Gastrocnemius medialis (tissue), 4 donors: ENCODE measurements around the gene TRIM41. TPM values are rescaled to one million over a fixed set of nuclear protein-coding genes. Genes with fewer than 3 reads are reported as not detected.

Experiments used
- ATAC-seq, 2 donors: fragments of 150-250 bp; one replicate each; pipeline ENCODE4 v1.9.1; 2016
- DNase-seq, 2 donors: peaks; one replicate each; pipeline ENCODE4 v3.0.0-alpha.2; 2019
- H3K27ac ChIP-seq, 4 donors: fragments of 200-600 bp; sonication (generic); 1 replicate in 1 of 4; 2 replicates in 3 of 4; pipeline ENCODE4 v1.5.1; 2016 to 2018; ENCODE audit warnings: mild to moderate bottlenecking in 2 of 4, moderate library complexity in 1 of 4
- H3K27me3 ChIP-seq, 3 donors: fragments of 200-600 bp; sonication (generic) in 2 of 3; 1 replicate in 1 of 3; 2 replicates in 2 of 3; pipeline versions ENCODE4 v1.5.1 to v1.6.0; 2016 to 2019; ENCODE audit warnings: mild to moderate bottlenecking in 1 of 3, moderate library complexity in 1 of 3
- H3K36me3 ChIP-seq, 2 donors: fragments of 200-600 bp; sonication (generic) in 1 of 2; one replicate each; pipeline ENCODE4 v1.5.1; 2017 to 2018
- H3K4me1 ChIP-seq, 2 donors: fragments of 200-600 bp; sonication (generic) in 1 of 2; one replicate each; pipeline ENCODE4 v1.5.1; 2016 to 2017; ENCODE audit warnings: mild to moderate bottlenecking in 2 of 2
- H3K4me3 ChIP-seq, 4 donors: fragments of 200-600 bp; sonication (generic) in 3 of 4; 1 replicate in 1 of 4; 2 replicates in 3 of 4; pipeline ENCODE4 v1.5.1; 2016 to 2019; ENCODE audit warnings: mild to moderate bottlenecking in 2 of 4
- H3K9me3 ChIP-seq, 3 donors: fragments of 200-600 bp; sonication (generic) in 2 of 3; 1 replicate in 1 of 3; 2 replicates in 2 of 3; pipeline ENCODE4 v1.5.1; 2016 to 2019
- POLR2A ChIP-seq, 2 donors: fragments of 450-650 bp; IDR thresholded peaks; one replicate each; pipeline ENCODE4 v1.6.1; 2017; ENCODE audit warnings: antibody characterized with exemption in 2 of 2, mild to moderate bottlenecking in 2 of 2, moderate library complexity in 2 of 2
- in situ Hi-C, 4 donors: fragments of 200-750 bp; cut with MboI; loops; one replicate each; pipeline versions ENCODE4 v1.15.0 to v1.8.0; 2017; ENCODE audit warnings: low sequenced_read_pairs in 4 of 4
- intact Hi-C: fragments of 100-400 bp; cut with DNase I; formaldehyde crosslinking; loops from one replicate; pipeline ENCODE4 v1.15.1; 2023; ENCODE audit warnings: low total_unique reads
- total RNA-seq, 4 donors: library from RNA; depleted of rRNA; stranded (reverse); fragments of >200 nt; gene quantifications; one replicate each; pipeline versions ENCODE4 v1.1.0 to v1.2.3, GENCODE V29; 2016
- TF ChIP-seq, protein P1 (sequence below), 5 experiments: fragments of 450-650 bp in 3 of 5; fragments of 200-600 bp in 2 of 5; sonication (generic) in 2 of 5; IDR thresholded peaks in 4 of 5; conservative IDR thresholded peaks in 1 of 5; 1 replicate in 4 of 5; 2 replicates in 1 of 5; pipeline ENCODE4 v1.5.1; 2016 to 2019; ENCODE audit warnings: antibody characterized with exemption in 5 of 5, mild to moderate bottlenecking in 3 of 5, moderate library complexity in 3 of 5

Gene TRIM41
- total RNA-seq, 4 donors from 2014 or later = 15.6 to 23.5 (median 21.6) TPM

DNA sequence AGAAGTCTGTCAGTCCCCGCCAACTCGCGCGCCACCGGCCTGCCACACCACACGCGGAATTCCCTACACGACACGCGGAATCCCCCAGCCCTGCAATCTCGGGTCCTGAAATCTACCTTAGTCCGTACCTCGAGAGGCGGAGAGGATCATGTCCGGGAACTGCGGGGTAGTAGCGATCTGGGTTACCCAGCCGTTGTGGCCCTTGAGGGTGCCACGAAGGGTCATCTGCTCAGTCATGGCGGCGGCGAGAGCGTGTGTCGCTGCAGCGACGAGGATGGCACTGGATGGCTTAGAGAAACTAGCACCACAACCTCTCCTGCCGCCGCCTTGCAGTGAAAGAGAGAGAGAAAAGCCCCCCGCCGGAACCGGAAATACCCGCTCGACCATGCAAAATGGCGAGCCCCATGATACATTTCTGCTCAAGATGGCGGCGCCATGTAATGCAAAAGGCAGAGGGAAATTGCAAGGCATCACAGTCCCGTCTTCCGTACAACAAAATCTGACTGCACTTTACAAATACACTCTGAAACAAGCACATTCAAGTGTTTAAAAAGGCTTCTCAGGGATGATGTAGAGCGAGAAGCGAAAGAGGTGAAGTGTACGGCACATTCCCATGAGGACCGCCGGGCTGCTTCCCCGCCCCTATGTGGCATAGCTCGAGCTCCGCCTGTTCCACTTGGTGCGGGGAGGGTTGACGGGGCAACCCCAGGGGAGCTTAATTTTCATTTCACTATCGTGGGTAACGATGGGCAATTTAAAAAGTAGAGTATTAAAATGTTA, 20.7 kb downstream of the TRIM41 start, which contains the start of gene RACK1:
Gene RACK1, minus strand, starts transcription at position 343 of the 780 bp plus-strand sequence. Its CDS starts 106 bp downstream, at position 237.
- Histone ChIP-seq H3K4me3 (peak within 1 kb of the TSS; percentile 76 to 96 (median 80)), H3K27me3 (no peaks in the 10 kb centered on the region), H3K9me3 (no peaks in the 10 kb centered on the region), H3K27ac (peak within 1 kb of the TSS; percentile 94 to 99 (median 96)), H3K36me3 (peaks cover 0 to 35% of the 10 kb centered on the region in 2 donors), H3K4me1 (peaks cover 39 to 51% of the 10 kb centered on the region in 2 donors)
- ATAC-seq (peak; percentile 60 to 72), DNase-seq (peak; percentile 87 to 89)
- in situ Hi-C loops = no loop called here
- intact Hi-C loops = loop anchor here (1.0 to 5.0 kb wide), 3 partner anchors 20 to 1511 kb away; partner anchors contain the start of genes MAML1, TRIM41 and TRIM7
- TF ChIP-seq, protein P1, sequence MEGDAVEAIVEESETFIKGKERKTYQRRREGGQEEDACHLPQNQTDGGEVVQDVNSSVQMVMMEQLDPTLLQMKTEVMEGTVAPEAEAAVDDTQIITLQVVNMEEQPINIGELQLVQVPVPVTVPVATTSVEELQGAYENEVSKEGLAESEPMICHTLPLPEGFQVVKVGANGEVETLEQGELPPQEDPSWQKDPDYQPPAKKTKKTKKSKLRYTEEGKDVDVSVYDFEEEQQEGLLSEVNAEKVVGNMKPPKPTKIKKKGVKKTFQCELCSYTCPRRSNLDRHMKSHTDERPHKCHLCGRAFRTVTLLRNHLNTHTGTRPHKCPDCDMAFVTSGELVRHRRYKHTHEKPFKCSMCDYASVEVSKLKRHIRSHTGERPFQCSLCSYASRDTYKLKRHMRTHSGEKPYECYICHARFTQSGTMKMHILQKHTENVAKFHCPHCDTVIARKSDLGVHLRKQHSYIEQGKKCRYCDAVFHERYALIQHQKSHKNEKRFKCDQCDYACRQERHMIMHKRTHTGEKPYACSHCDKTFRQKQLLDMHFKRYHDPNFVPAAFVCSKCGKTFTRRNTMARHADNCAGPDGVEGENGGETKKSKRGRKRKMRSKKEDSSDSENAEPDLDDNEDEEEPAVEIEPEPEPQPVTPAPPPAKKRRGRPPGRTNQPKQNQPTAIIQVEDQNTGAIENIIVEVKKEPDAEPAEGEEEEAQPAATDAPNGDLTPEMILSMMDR (IDR thresholded peaks at IDR 0.05 in 4 of 5, conservative IDR thresholded peaks at IDR 0.05 in 1 of 5) = peak in 2 of 5 experiments; percentile 11 to 13
- peak; percentile 79 to 81 for TF ChIP-seq POLR2A (IDR thresholded peaks at IDR 0.05)

DNA sequence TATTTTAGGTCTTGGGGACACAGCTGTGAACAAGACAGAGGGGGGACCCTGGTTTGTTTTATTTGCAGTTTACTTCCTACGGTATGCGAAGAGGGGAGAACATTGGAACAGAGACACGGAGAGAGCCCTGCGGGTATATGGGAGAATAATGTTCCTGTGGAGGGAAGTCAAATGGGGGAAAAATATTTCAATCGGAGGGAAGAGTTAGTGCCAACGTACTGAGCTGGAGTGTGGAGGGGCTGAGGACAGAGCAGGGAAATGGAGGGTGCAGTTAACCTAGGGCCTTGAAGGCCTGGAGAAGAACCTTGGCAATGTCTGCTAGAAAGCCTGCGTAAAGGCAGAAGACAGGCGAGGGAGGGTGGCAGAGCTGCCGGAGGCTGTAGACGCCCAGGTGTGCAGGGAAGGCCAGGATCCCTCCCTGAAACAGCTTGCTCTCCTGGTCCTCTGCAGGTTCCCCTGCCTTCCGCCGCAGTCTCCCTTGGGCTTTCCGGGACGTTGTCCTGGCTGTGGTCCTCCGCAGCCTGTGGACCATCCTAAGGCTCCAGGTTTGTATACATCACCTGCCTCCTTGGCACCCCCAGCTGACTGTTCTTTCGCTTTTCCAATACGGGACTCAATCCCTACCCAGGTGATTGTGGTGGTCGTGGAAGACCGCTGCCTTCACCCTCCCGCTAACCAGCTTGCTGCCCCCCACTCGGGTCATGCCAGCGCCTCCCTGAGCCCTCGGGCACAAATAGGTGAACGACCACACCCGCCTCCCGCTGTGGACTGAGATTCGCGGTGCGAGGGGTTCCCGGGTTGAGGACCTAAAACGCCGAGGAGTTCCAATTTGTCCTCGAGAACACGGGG, 22.6 kb downstream of the TRIM41 start:
- no peak for TF ChIP-seq POLR2A (IDR thresholded peaks at IDR 0.05)
- TF ChIP-seq, protein P1 (IDR thresholded peaks at IDR 0.05 in 4 of 5, conservative IDR thresholded peaks at IDR 0.05 in 1 of 5) = no peak
- Histone ChIP-seq H3K27me3 (no peaks in the 10 kb centered on the region), H3K27ac (peak overlapping the region; percentile 94 to 99 (median 96)), H3K4me3 (peak overlapping the region; percentile 77 to 97 (median 86)), H3K36me3 (peaks cover 0 to 16% of the 10 kb centered on the region in 2 donors), H3K4me1 (peaks cover 58 to 62% of the 10 kb centered on the region in 2 donors), H3K9me3 (no peaks in the 10 kb centered on the region)
- ATAC-seq (peak in 1 of 2 donors; percentile 0), DNase-seq (peak in 1 of 2 donors; percentile 39)
- in situ Hi-C loops (no loop called here), intact Hi-C loops (loop anchor here (1.0 to 5.0 kb wide), 3 partner anchors 15 to 443 kb away; partner anchors contain the start of genes MGAT1 and TRIM52)

DNA sequence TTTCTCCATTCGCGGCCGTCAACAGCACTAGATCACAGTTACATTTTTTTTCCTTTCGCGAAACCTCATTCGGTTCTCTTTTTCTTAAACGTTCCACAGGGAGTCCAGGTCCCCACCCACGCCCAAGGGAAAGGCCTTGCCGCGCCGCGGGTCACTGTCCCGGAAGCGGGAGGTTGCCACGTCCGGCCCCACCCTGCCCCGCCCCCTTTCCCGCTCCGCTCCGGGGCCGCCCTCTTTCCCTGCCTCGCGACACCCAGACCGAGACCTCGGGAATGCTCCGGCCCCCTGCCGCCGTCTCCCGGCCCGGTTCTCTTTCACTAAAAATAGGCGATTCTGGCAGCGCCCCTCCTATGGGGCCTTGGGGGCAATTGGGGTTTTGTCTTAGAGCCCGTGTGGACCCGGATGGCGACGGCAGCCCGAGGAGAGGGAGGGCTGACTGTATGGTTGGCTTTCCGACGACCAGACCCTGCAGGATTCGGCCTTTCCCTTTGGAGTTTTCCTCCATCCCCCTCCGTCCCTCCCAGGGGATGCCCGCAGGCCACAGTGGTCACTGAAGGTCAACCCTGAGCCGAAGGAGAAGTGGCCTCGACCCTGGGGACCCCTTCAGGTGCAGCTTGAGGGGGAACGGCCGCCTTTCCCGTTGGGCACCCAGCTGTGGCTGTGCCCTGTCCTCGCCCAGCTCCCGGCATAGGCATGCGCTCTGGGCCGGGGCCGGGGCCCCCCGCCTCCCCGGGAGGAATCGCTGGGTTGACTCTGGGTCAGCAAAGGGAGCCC, 23.4 kb downstream of the TRIM41 start:
- intact Hi-C loops (loop anchor here (1.0 to 5.0 kb wide), 3 partner anchors 14 to 444 kb away; partner anchors contain the start of genes MGAT1 and TRIM52), in situ Hi-C loops (no loop called here)

More for the DNA sequence above, 23.4 kb downstream of the TRIM41 start:
- Histone ChIP-seq H3K4me1 (peaks cover 59 to 60% of the 10 kb centered on the region in 2 donors), H3K27me3 (no peaks in the 10 kb centered on the region), H3K27ac (peak overlapping the region; percentile 94 to 99 (median 96)), H3K9me3 (no peaks in the 10 kb centered on the region), H3K36me3 (peaks cover 0 to 14% of the 10 kb centered on the region in 2 donors), H3K4me3 (peak overlapping the region; percentile 77 to 97 (median 86))
- ATAC-seq (peak; percentile 50 to 59), DNase-seq (peak; percentile 84 to 91)
- TF ChIP-seq, protein P1 (IDR thresholded peaks at IDR 0.05 in 4 of 5, conservative IDR thresholded peaks at IDR 0.05 in 1 of 5) = no peak
- peak; percentile 86 to 92 for TF ChIP-seq POLR2A (IDR thresholded peaks at IDR 0.05)
